ENCODE data around the gene PXYLP1. TPM values are rescaled to one million over a fixed set of nuclear protein-coding genes. Genes with fewer than 3 reads are reported as not detected.
A peak's percentile ranks its signal among the peaks of the same experiment; 100 is the strongest.

Gene PXYLP1
- total RNA-seq, 1 experiment from 2014 or later, result 9.7 TPM

- DNase-seq (ENCODE audit: low spot score), result peak; percentile 6
These were observed 3.2 kb upstream of the PXYLP1 start for GRCh38 chr3:141228395-141228794.

GRCh38 chr3:141229132-141229531 is 2.5 kb upstream of the PXYLP1 start:
- DNase-seq (ENCODE audit: low spot score), result no peak

- no peak for DNase-seq (ENCODE audit: low spot score)
These were observed 1.3 kb upstream of the PXYLP1 start for GRCh38 chr3:141230293-141230692.

- peak; percentile 60 for DNase-seq (ENCODE audit: low spot score)
These were observed 563 bp downstream of the PXYLP1 start for GRCh38 chr3:141231952-141232823.

GRCh38 chr3:141233457-141234161 is 2.0 kb downstream of the PXYLP1 start:
- DNase-seq (ENCODE audit: low spot score), result no peak

- DNase-seq (ENCODE audit: low spot score), result no peak
These were observed 2.7 kb downstream of the PXYLP1 start for GRCh38 chr3:141234283-141234682.

GRCh38 chr3:141235661-141236171 is 4.1 kb downstream of the PXYLP1 start:
- peak; percentile 69 for DNase-seq (ENCODE audit: low spot score)

GRCh38 chr3:141236361-141236760 is 4.7 kb downstream of the PXYLP1 start:
- no peak for DNase-seq (ENCODE audit: low spot score)

GRCh38 chr3:141237701-141238521 is 6.3 kb downstream of the PXYLP1 start:
- no peak for DNase-seq (ENCODE audit: low spot score)

- no peak for DNase-seq (ENCODE audit: low spot score)
These were observed 8.1 kb downstream of the PXYLP1 start for GRCh38 chr3:141239511-141240281.

GRCh38 chr3:141240286-141240685 is 8.7 kb downstream of the PXYLP1 start:
- DNase-seq (ENCODE audit: low spot score), result no peak

- DNase-seq (ENCODE audit: low spot score), result no peak
These were observed 9.3 kb downstream of the PXYLP1 start for GRCh38 chr3:141240687-141241615.

- DNase-seq (ENCODE audit: low spot score), result no peak
These were observed 10.2 kb downstream of the PXYLP1 start for GRCh38 chr3:141241616-141242376.

GRCh38 chr3:141242377-141243092 is 10.9 kb downstream of the PXYLP1 start:
- DNase-seq (ENCODE audit: low spot score), result no peak

GRCh38 chr3:141243271-141243707 is 11.7 kb downstream of the PXYLP1 start:
- DNase-seq (ENCODE audit: low spot score), result no peak

- DNase-seq (ENCODE audit: low spot score), result no peak
These were observed 14.8 kb downstream of the PXYLP1 start for GRCh38 chr3:141246224-141246957.

GRCh38 chr3:141246958-141247301 is 15.3 kb downstream of the PXYLP1 start:
- no peak for DNase-seq (ENCODE audit: low spot score)

GRCh38 chr3:141248064-141248463 is 16.4 kb downstream of the PXYLP1 start:
- DNase-seq (ENCODE audit: low spot score), result no peak
